Gastroesophageal sphincter (tissue), 4 donors: ENCODE results near the gene SLC44A4. TPM values are rescaled to one million over a fixed set of nuclear protein-coding genes. Genes with fewer than 3 reads are reported as not detected.

Source experiments
- ATAC-seq: fragments of 150-250 bp; one replicate; pipeline ENCODE4 v1.9.1; 2016; ENCODE audit warnings: mild to moderate bottlenecking, moderate library complexity
- H3K27ac ChIP-seq, 4 donors: fragments of 200-600 bp; sonication (generic) in 3 of 4; 1 replicate in 3 of 4; 2 replicates in 1 of 4; pipeline ENCODE4 v1.5.1; 2016 to 2019
- H3K27me3 ChIP-seq: fragments of 200-600 bp; sonication (generic); one replicate; pipeline ENCODE4 v1.5.1; 2019
- H3K36me3 ChIP-seq, 2 donors: fragments of 200-600 bp; sonication (generic); one replicate each; pipeline ENCODE4 v1.5.1; 2019; ENCODE audit warnings: control low read depth in 1 of 2
- H3K4me1 ChIP-seq, 3 donors: fragments of 200-600 bp; sonication (generic); 1 replicate in 2 of 3; 2 replicates in 1 of 3; pipeline ENCODE4 v1.5.1; 2016 to 2019; ENCODE audit warnings: control low read depth in 2 of 3
- H3K4me3 ChIP-seq, 2 donors: fragments of 200-600 bp; sonication (generic); one replicate each; pipeline ENCODE4 v1.5.1; 2019; ENCODE audit warnings: mild to moderate bottlenecking in 1 of 2, moderate library complexity in 1 of 2
- H3K9me3 ChIP-seq, 3 donors: fragments of 200-600 bp; sonication (generic); one replicate each; pipeline ENCODE4 v1.5.1; 2017 to 2019; ENCODE audit warnings: control low read depth in 2 of 3
- EP300 ChIP-seq: sonication (generic); formaldehyde crosslinking; IDR thresholded peaks from one replicate; pipeline ENCODE4 v1.6.1; 2017; ENCODE audit warnings: antibody characterized with exemption, mild to moderate bottlenecking
- POLR2A ChIP-seq, 2 donors: fragments of 450-650 bp; IDR thresholded peaks; one replicate each; pipeline ENCODE4 v1.6.1; 2017; ENCODE audit warnings: antibody characterized with exemption in 2 of 2, mild to moderate bottlenecking in 2 of 2, moderate library complexity in 1 of 2
- POLR2AphosphoS5 ChIP-seq: sonication (generic); formaldehyde crosslinking; IDR thresholded peaks from one replicate; pipeline ENCODE4 v1.6.1; 2017; ENCODE audit warnings: antibody characterized with exemption
- WGBS, 2 donors: methylation state at CpG; one replicate each; pipeline ENCODE4 v1.1.5; 2018; ENCODE audit warnings: low coverage in 1 of 2; 5-methylcytosine and 5-hydroxymethylcytosine counted together
- total RNA-seq, 4 donors: library from RNA; depleted of rRNA; stranded (reverse); fragments of >200 nt; gene quantifications; one replicate each; pipeline ENCODE4 v1.1.0, GENCODE V29; 2016
- TF ChIP-seq, protein P1 (sequence below), 4 experiments: fragments of 200-600 bp in 2 of 4; fragments of 450-650 bp in 2 of 4; sonication (generic) in 1 of 4; IDR thresholded peaks; one replicate each; pipeline ENCODE4 v1.5.1; 2017 to 2019; ENCODE audit warnings: antibody characterized with exemption in 4 of 4, mild to moderate bottlenecking in 2 of 4, moderate library complexity in 2 of 4

SLC44A4 gene
- total RNA-seq, 4 donors from 2014 or later, result 1.1 to 4.5 TPM; not detected in 2

DNA sequence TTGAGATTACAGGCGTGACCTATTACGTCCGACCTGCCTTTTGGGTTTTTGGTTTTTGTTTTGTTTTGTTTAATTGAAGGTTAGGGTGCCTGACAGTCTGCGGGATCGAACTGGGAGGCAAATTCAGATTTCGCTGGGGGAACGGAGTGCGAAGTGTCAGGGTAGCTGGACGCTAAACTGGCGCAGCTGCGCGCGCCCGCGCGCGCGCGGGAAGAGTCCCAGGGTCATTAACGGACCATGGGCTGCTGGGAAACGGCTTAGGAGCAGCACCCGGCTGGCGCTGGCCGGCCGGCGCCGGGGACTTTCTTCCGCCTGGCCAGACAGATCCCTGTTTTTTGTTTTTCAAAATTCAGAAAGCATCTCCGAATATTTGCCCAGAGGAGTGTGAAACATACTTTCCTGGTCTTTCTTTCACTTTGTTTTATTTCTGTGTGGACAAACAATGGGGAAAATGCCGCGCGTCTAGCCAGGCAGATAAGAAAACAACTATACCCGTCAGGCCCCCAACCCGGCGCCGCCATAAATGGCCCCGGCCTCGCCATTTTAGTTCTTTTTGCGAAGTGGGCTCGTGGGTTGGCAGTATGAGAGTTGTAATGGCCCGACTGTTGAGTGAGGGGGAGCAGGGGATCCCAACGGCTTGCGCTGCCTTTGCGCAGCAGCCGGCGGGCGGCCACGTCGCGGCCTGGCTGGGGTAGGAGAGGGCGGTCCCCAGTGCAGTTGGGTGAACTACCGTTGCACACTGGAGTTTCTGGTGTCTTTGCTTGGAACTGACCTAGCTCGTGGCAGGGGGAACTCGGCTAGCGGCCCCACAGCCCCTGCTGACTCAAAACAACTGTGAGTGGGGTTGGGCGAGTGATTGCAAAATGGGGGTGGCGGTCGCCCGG is 44.2 kb downstream of the SLC44A4 start:
- WGBS, 2 donors, result 0% methylated on average over 3 to 30 of the region's 59 CpGs

GRCh38 chr6:31831350-31832215 is 47.2 kb downstream of the SLC44A4 start:
- H3K9me3 ChIP-seq, result no peaks in the 10 kb centered on the region
- peaks cover 4 to 54% (median 23%) of the 10 kb centered on the region in 3 donors for H3K4me1 ChIP-seq
- ATAC-seq, result no peak
- H3K4me3 ChIP-seq, result peak overlapping the region; percentile 63 to 93
- H3K36me3 ChIP-seq, result peaks cover 0 to under 1% of the 10 kb centered on the region in 2 donors
- TF ChIP-seq EP300 (no peak), POLR2A (IDR thresholded peaks at IDR 0.05) (no peak), POLR2AphosphoS5 (peak; percentile 44)
- no peaks in the 10 kb centered on the region for H3K27me3 ChIP-seq
- 68 to 72% methylated on average over 6 to 10 of the region's 15 CpGs for WGBS, 2 donors
- peak overlapping the region in 3 of 4 donors; percentile 90 to 95 (median 95) for H3K27ac ChIP-seq

More for the DNA sequence above, 44.2 kb downstream of the SLC44A4 start:
- TF ChIP-seq, protein P1, sequence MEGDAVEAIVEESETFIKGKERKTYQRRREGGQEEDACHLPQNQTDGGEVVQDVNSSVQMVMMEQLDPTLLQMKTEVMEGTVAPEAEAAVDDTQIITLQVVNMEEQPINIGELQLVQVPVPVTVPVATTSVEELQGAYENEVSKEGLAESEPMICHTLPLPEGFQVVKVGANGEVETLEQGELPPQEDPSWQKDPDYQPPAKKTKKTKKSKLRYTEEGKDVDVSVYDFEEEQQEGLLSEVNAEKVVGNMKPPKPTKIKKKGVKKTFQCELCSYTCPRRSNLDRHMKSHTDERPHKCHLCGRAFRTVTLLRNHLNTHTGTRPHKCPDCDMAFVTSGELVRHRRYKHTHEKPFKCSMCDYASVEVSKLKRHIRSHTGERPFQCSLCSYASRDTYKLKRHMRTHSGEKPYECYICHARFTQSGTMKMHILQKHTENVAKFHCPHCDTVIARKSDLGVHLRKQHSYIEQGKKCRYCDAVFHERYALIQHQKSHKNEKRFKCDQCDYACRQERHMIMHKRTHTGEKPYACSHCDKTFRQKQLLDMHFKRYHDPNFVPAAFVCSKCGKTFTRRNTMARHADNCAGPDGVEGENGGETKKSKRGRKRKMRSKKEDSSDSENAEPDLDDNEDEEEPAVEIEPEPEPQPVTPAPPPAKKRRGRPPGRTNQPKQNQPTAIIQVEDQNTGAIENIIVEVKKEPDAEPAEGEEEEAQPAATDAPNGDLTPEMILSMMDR (IDR thresholded peaks at IDR 0.05), result peak in 1 of 4 experiments; percentile 5
- TF ChIP-seq POLR2A (IDR thresholded peaks at IDR 0.05) (peak; percentile 57 to 59), POLR2AphosphoS5 (peak; percentile 63), EP300 (no peak)
- Histone ChIP-seq H3K27ac (peak overlapping the region; percentile 82 to 95 (median 94)), H3K4me1 (peaks cover 4 to 78% (median 32%) of the 10 kb centered on the region in 3 donors), H3K4me3 (peak overlapping the region; percentile 81 to 86), H3K9me3 (no peaks in the 10 kb centered on the region), H3K36me3 (peaks cover 0 to 31% of the 10 kb centered on the region in 2 donors), H3K27me3 (no peaks in the 10 kb centered on the region)
- ATAC-seq, result peak; percentile 92

DNA sequence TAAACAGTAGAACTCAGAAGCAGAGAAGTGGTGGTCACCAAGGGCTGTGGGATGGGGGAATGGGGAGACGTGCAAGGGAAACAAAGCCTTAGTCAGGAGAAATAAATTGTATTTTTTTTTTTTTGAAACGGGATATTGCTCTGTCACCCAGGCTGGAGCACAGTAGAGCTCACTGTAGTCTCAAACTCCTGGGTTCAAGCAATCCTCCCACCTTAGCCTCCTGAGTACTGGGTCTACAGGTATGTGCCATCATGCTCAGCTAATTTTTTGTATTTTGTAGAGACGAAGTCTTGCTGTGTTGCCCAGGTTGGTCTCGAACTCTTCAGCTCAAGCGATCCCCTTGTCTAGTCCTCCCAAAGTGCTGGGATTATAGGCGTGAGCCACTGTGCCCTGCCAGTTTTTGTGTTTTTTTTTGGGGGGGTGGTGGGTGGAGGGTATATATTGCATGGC is 47.9 kb downstream of the SLC44A4 start:
- H3K4me3 ChIP-seq, result peak overlapping the region; percentile 63 to 93
- H3K9me3 ChIP-seq, result no peaks in the 10 kb centered on the region
- TF ChIP-seq POLR2A (IDR thresholded peaks at IDR 0.05) (no peak), EP300 (no peak), POLR2AphosphoS5 (no peak)
- TF ChIP-seq, protein P1 (IDR thresholded peaks at IDR 0.05), result no peak
- H3K27ac ChIP-seq, result peak overlapping the region; percentile 71 to 95 (median 92)
- H3K36me3 ChIP-seq, result no peaks in the 10 kb centered on the region
- 31 to 38% methylated on average over 6 of the region's 6 CpGs for WGBS, 2 donors
- no peaks in the 10 kb centered on the region for H3K27me3 ChIP-seq
- no peak for ATAC-seq
- peaks cover under 1 to 54% (median 22%) of the 10 kb centered on the region in 3 donors for H3K4me1 ChIP-seq

- H3K27me3 ChIP-seq, result no peaks in the 10 kb centered on the region
- WGBS, 2 donors, result 0% methylated on average over 9 to 14 of the region's 15 CpGs
- no peak for TF ChIP-seq POLR2A (IDR thresholded peaks at IDR 0.05)
- no peak for TF ChIP-seq EP300
- TF ChIP-seq, protein P1 (IDR thresholded peaks at IDR 0.05), result peak in 2 of 4 experiments; percentile 40 to 48
- TF ChIP-seq POLR2AphosphoS5, result peak; percentile 18
These were observed 49.0 kb downstream of the SLC44A4 start for GRCh38 chr6:31829633-31830283.

More at GRCh38 chr6:31829633-31830283, 49.0 kb downstream of the SLC44A4 start:
- H3K4me3 ChIP-seq, result peak overlapping the region; percentile 63 to 93
- ATAC-seq, result no peak
- H3K27ac ChIP-seq, result peak overlapping the region; percentile 71 to 95 (median 92)
- H3K36me3 ChIP-seq, result no peaks in the 10 kb centered on the region
- H3K4me1 ChIP-seq, result peaks cover 0 to 58% (median 23%) of the 10 kb centered on the region in 3 donors
- H3K9me3 ChIP-seq, result no peaks in the 10 kb centered on the region
